ENCODE results near the gene CABP4.
A peak's percentile ranks its signal among the peaks of the same experiment; 100 is the strongest.

The CABP4 gene

DNA sequence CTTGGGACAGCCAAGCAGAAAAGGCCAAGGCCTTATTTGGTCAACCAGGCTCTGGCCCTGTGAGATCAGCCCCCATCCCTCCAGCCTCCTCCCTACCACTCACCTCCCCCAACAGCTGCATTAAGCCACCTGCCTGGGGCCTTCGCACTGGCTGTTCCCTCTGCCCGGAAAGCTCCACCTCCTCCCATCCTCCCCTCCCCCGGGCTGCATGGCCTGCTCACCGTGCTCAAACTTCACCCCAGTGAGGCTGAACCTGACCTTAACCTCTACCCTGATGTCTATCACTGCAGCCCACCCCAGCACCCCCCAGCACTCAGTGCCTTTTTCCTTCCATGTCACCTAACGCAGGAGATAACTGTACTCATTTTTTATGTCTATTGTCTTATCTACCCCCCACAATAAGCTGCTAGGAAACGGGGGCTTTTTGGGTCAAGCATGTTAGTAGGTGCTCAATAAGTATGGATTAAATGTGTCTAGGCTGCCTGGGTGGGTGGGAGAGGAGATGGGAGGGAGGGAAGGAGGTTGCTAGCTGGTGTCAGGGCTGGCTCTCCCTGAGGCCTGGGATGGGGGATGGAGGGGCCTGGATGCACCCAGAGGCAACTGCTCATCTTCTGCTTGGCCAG, 18.6 kb upstream of the CABP4 start:
- DNase-seq = peak; percentile 15

DNA sequence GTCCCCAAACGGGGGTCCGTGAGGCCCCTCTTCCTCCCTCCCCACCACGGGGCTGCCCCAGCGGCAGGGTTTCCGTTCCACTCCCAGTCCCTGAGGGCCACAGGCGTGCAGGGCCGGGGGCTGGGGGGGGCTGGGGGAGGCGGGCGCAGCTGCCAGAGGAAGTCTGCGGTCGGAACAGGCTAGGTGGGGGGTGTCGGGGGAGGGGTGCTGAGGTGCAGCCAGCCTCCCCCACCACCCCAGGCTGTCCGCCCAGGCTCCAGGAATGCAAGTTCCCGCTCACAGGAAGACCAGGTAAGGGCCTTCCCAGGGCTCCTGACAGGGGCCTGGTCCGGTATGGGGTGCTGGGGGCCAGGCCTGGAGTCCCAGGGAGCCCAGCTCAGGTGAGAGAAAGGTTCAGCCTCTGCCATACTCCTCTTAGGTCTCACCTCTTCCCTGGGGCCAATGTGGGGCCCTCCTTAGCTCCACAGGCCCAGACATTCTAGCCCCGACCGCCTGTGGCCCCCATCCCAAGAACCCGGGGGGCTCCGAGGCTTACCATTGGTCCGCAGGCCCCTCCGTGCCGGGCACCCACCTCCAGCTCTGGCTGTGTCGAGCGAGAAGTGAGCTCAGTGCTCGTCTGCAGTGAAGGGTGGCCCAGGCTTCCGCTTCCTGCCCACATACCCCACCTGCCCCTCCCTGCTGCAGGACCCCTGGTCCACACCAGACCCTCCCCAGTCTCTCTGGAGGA, 17.9 kb upstream of the CABP4 start, which contains the start of gene PTPRCAP:
Gene PTPRCAP, minus strand, starts transcription at position 601 of the 727 bp plus-strand sequence. Its CDS starts 63 bp downstream, at position 538.
- DNase-seq = no peak

DNA sequence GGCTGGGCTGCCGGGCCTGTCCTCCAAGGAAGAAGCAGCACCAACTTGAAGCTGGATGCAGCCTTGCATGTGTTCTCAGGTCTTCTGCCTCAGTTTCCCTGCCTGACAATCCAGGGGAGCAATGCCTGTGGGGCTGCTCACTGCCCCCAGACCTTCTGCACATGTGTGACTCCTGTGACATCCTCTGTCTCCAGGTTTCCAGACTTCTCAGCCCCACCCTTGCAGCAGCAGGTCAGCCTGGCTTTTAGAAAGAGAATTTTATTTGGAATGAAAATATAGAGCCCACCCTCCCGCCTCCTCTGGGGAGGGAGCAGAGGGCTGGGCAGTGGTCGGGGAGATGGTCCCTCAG, 17.4 kb upstream of the CABP4 start:
- DNase-seq = no peak

DNA sequence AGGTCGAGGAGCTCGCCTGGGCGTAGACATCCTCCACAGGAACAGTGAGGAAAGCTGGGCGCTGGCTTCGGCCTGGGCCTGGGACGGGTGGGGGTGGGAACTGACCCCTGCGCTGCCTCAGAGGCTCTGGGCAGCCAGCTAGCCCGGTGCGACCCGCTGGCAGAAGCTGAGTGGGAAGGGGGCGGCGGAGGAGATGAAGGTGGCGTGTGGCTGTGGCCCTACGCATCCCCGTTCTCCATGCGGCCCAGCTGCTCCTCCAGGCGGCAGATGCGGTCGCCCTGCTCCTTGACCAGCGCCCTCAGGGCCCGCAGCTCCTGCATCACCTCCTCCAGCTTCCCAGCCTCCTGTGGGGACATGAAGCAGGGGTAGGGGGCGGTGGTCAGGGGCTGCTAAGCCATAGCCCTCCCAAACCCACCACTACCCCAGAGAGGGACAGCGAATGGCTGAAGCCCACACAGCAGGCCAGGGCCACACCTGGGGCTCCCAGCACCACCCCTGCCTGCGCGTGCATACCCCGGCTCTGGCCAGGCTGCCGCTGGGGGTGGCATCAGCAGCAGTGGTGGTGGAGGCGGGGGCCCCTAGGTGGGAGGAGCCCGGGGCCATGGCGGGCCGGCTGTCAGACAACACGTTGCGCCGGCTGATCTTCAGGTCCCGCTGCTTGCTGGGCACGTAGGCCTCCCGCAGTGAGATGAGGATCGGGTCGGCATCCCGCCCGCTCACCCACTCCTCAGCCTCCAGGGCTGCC, 16.8 kb upstream of the CABP4 start:
- DNase-seq = no peak

DNA sequence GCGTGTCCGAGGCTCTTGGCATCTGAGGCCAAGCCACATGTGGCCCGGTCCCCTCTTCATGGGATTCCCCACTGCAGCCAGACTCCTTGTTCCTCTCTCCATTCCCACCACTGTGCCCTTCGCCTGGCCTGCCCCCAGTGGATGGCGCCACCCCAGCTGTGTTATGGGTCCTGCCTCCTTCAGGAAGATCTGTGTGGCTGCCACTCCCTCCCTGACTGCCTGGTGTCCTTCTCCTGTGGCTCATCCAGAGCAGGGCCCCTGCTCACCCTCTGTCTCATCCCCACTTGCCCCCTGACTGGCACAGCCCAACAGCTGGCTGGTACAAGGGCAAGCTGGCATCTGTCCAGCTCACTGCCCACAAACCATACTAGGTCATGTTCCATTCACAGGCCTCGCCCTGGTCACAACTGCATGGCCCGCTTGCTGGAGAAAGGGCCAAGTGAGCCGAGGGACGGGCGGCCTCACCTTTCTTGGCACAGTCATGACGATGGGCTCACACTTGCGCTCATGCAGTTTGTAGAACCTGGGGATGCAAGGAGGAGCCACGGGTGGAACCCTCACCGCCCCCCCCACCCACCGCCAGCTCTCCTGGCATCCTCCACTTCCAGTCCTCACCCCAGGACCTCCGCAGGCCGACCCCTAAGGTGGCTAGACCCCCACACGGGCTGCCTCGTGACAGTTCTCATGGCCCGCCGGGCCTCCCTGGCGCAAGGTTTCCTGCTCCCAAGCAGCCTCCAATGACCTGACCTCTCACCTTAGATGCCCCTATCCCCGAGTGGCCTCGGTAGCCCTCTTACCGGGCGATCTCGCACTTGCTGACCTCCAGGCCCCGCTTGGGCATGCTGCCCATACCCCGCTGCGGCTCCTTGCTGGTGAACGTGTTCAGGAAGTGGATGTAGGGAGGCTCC, 15.6 kb upstream of the CABP4 start:
- DNase-seq = no peak

DNA sequence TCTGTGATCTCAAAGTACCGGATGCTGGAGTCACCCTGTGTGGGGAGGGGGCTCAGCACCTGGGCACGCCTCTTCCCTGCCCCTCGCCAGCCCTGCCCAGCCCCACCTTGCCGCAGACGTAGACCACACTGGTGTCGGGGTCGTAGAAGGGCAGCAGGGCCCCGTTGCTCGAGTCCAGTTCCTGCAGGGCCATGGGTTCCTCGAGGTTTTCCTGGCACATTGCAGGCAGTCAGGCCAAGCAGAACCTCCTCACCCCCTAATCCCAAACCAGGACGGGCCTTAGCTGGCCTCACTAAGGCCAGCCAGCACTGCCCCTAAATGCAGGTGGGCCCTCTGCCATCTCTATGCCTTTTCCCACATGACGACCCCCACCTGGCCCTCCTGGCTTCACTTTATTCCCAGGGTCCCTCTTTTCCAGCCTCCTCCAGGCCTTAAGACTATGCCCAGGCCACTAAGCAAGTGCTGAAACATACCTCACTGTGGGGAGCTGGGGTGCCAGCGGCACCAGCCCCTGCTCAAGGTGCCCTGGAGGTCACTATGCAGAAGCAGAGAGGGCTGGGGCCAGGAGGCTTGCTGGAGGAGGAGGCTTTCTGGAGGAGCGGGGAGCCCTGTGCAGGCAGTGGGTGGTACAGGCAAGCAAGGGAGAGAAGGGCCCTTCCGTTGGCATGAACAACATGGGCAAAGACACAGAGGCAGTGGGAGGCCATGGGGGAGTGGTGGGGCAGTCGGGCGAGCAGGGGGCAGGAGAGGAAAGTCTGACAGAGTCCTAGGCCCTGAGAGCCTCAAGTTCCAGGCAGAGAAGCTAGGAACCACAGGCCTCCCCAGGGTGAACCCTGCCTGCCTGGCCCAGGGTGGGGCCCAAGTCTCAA, 14.7 kb upstream of the CABP4 start:
- no peak for DNase-seq

DNA sequence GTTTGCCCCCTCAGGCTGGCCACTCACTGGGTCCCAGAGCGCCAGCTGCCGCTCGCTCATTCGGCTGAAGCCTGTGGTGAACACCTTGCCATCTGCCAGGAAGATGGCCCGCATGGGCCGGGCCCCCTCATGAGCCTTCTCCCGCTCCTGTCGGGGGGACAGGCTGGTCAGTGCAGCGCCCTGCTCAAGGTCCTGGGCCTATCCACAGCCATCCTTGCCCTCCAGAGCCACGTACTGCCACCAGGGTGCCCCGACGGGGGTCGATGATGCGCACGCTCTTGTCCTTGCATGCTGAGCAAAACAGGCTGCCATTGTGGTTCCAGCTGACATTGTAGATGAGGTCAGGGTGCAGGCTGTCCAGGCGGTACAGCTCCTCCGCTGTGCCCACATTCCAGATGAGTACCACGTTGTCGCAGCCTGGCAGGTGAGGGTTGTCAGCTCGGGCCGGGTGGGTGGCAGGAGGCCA, 14.0 kb upstream of the CABP4 start:
- no peak for DNase-seq

DNA sequence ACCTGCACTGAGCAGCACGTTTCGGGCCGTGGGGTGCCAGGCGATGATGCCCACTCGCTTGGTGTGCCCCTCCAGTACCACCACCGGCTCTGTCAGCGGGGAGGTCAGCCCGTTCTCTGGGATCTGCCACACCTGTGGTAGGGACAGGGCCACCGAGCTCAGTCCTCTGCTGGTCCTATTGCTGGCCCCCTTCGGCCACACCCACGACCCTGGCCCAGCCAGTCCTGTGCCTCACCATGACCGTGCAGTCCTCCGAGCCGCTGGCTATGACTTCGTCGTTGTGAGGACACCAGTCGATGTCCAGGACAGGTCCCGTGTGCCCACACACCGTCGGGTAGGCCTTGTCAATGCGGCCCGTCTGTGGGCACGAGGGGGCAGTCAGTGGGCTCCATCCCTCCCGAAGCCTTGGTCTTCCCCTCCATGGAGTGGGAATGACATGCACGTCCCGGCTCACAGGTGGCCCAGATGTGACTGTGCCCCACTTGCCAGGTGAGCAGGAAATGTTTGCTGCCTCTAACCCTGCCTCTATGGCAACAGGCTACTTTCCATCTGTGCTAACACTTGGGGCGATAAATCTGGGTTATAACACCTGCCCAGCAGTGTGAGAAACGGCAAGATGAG, 13.3 kb upstream of the CABP4 start:
- no peak for DNase-seq

DNA sequence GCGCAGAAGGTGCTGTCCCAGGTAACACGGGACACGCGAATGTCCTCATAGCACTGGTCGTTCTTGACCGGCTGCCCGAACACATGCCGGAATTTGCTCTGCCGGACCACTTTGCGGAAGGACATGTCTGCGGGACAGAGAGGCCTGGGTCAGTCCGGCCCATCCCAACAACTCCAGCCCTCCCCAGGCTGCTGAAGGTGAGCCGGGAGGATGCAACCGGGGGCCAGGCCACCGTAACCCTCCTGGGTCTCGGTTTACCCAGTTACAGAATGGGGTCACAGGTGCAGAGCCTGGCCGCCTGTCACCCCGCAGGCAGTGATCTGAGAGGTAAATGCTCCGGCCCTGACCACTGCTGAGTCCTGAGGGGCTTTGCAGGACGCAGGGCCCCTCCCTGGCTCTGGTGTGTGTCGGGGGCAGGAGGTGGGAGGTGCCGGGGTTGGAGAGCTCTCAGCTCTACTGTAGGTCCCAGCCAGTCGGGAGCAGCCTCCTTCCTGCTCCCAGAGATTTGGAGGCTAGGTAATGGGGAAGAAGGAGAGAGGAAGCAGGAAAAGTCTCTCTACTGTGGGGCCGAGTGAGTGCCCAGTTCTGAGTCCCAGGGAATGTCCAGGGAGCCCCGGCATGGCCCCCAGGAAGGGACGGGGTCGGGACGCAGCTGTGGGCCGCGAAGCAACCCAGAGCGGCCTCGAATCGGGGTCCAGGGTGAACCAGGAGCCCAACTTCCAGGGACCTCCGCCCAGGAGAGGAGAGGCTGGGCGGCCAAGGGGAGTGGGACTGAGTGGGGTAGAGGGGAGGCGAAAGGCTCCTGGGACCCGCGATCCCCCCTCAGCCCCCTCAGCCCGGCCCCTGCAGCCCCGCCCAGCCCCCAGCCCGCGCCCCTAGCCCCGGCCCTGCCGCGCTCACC, 12.4 kb upstream of the CABP4 start:
- no peak for DNase-seq

DNA sequence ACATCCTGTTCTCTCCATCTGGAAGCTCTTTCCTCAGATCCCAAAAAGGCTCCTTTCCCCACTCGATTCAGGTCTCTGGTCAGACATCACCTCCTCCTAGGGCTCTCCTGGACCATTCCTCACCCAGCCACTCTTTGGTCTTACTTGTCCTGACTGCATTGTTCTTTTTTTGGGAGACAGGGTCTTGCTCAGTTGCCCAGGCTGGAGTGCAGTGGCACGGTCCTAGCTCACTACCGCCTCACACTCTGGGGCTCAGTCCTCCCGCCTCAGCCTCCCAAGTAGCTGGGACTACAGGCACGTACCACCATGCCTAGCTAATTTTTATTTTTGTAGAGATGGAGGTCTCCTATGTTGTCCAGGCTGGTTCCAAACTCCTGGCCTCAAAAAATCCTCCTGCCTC, 9.6 kb upstream of the CABP4 start:
- DNase-seq = no peak

DNA sequence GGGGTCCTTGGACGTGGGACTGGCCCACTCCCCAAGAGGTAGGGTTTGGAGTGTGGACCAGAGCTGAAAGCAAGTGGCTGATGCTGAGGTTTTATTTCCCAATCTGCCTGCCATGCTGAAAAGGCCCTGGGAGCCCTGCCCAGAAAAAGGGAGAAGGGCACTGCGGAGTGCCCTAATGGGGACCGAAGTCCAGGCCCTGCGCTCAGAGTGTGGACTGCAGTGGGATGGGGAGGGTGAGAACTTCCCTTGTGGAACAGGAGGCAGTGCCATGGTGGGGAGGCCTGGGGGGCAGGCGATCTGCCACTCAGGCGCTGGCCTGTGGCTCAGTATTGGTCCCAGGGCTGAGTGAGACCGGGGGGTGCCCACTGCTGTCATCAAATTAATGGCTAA, 6.9 kb upstream of the CABP4 start:
- no peak for DNase-seq

DNA sequence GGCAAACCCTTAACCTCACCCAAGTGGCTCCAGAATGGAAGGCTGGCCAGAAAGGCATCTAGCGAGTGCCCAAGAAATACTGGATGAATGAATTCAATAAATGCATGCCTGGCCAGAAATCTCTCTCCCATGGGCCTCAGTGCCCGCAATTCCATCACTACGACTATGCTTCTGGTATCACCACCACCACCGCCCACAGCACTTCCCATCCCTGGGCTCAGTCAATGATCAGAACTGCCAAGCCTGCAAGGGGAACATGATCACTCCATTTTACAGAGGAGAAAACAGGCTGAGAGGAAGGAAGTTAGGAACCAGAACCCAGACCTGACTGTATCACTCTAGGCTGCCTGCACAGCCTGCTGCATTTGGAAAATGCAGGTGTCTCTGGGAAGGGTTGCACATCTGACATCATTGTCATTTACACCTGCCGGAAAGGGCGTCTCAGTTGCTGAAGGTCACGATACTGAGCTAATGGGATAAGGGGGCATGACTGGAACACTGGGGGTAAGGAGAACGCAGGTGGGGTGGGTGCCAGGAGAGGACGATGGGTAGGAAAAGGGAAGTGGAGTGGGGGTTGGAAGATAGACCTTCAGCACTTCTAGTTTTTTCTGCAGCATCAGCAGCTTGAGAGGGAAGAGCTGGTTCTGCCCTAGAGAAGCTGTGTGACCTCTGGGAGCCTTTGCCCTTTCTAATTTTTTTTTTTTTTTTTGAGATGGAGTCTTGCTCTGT, 5.9 kb upstream of the CABP4 start:
- DNase-seq = peak; percentile 53

DNA sequence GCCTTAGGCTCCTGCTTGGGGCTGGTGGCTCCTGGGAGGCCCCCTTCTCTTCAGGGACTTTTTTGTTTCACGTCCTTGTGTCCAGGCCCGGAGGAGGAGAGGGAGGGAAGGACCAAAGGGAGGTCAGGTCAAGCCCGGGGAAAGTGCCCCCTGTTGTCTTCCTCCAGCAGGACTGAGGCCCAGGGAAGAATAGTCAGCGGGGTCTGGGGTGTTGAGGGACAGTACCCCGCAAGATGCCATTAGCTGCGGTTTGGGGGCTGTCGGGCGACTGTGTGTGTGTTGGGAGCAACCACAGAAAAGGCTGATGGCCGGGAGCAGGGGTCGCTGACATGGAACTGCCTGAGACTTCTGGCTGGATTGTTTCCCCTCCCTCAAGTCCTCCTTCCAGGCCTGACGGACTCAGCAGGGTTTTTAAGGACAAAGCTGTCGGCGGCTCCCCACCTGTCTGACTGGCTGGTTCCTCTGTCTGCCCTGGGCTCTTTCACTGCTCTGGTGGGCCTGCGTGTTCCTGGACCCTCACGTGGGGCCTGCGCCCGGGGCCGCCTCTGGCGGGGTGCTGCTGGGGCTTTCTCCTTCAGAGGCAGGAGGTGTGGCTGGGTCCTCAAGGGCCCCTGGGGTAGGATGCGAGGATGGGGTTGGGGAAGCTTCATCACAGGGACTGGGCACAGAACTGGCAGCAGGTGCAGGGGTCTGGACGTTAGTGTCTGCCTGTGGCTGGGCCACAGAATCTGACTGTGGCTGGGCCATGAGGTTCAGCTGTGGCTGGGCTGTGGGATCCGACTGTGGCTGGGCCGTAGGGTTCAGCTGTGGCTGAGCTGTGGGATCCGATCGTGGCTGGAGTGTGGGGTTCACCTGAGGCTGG, 4.1 kb upstream of the CABP4 start:
- no peak for DNase-seq

DNA sequence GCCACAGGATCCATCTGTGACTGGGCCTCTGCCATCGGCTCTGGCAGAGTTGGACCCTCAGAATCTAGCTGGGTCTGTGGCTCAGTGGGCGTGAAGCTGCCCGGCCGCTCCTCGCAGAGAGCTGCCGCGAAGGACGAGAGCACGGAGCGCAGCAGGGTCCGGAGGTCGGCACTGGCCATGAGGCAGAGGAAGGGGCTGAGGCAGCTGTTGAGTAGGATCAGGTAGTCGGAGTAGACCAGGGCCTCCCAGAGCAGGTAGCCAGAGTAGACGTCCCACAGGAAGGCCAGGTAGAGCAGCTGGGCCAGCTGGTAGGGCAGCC, 3.5 kb upstream of the CABP4 start:
- DNase-seq = no peak

DNA sequence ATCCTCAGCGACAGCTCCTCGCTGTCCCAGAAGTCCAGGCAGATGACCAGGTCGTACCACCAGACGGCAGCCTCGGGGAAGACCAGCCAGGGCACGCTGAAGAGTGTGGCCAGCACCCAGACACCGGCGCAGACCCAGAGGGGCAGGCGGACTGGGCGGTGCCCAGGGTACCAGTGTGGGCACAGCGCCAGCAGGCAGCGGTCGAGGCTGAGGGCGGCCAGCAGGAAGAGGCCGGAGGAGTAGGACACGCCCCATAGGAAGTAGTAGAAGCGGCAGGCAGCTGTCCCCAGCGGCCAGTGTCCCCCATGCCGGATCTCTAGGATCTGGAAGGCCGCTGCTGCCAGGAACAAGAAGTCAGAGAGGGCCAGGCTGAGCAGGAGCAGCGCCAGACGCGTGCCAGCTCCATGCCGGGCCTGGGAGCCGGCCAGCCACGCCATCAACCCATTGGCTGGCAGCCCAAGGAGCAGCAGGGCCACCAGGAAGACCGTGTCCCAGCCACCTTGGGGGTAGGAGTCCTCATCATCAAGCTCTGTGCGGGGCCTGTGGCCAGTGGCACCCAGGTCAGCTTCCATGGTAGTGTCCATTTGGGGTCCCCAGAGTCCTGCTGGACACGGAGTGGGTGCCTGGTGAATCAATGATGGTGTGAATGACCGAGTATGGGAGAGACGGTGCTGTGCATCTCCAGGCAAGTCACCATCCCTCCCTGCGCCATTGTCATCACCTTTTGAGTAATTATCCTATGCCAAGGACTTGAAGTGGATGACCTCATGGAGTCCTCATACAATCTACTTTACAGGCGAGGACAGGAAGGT, 2.8 kb upstream of the CABP4 start, which contains the start of gene GPR152:
Gene GPR152, minus strand, starts transcription at position 589 of the 812 bp plus-strand sequence. Its CDS starts 5 bp downstream, at position 584.
- DNase-seq = no peak

DNA sequence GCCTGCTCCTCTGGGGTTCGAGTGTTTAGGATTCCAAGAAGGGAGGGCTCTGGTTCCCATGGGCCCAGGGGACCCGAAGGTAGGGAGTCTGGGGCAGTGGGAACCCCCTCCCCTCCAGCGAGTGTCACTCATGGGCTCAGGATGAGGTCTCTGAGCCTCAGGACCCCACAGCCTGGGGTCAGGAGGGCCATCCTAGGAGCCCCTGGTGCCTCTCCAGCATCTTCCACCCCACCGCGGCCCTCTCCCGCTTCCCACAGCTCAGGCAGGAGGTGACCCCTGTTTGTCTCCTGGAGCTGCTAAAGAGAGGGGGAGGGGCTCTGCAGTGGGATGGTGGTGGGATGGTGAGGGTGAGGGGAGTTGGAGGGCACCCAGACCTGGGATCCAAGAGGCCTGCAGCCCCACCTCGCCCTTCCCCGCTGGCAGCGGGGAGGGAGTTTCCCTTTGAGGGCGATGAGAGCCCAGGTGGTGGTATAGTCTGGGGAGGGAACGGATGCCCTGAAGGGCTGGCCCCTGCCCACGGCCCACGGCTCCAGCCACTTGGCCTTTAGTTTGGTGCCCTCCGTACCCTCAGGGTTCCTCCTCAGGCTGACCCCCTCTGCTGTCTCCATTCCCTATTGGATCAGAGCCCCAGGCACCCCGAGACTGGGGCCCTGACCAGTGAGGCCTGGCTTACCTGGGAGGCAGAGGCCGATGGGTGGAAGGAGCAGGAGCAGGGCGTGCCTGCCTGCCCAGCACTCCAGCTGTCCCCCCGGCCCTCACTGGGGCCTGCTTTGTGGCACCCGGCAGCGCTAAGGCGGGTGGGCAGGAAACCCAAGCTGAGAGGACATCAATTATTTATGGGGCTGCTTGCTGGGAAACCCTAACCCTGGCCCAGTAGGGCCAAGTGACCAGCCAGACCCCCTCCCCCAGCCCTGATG, 1.1 kb upstream of the CABP4 start:
- DNase-seq = no peak

Data from NCI-H510A (cell line).